ENCODE data around the gene PTPRN2. TPM values are rescaled to one million over a fixed set of nuclear protein-coding genes. Genes with fewer than 3 reads are reported as not detected.

Gene PTPRN2
- polyA plus RNA-seq, 1 of the 3 experiments (the other 2 are of a cell fraction): 4.0 TPM

DNA sequence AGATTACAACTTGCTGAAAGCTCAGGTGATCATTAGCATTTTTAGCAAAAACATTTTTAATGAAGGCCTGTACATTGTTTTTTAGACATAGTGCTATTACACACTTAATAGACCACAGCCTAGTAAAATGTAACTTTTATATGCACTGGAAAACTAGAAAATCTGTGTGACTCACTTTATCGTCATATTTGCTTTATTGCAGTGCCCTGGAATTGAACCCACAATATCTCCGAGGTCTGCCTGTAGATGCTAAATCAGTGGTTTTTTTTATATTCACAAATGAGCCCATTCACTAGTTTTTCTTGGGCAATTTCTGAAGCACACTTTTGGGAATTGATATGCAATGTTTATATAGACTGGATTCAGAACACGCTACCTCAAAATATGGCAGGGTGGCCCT is 105.1 kb downstream of the PTPRN2 start:
- no peak overlapping the region for H3K9ac ChIP-seq
- no peak overlapping the region for H2AFZ ChIP-seq (ENCODE audit: low read depth)
- no peak overlapping the region for H3K4me3 ChIP-seq (ENCODE audit: low read depth in 2 of 2, low read length in 1 of 2)
- no peaks in the 10 kb centered on the region for H3K9me2 ChIP-seq
- H3K9me3 ChIP-seq: no peaks in the 10 kb centered on the region
- 55% methylated on average over 3 of the region's 3 CpGs for WGBS (ENCODE audit: low lambda C conversion rate)
- H3K79me2 ChIP-seq (ENCODE audit: insufficient read depth): no peaks in the 10 kb centered on the region
- TF ChIP-seq, protein P1, sequence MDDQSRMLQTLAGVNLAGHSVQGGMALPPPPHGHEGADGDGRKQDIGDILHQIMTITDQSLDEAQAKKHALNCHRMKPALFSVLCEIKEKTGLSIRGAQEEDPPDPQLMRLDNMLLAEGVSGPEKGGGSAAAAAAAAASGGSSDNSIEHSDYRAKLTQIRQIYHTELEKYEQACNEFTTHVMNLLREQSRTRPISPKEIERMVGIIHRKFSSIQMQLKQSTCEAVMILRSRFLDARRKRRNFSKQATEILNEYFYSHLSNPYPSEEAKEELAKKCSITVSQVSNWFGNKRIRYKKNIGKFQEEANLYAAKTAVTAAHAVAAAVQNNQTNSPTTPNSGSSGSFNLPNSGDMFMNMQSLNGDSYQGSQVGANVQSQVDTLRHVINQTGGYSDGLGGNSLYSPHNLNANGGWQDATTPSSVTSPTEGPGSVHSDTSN (IDR thresholded peaks at IDR 0.05): no peak
- TF ChIP-seq, protein P2, sequence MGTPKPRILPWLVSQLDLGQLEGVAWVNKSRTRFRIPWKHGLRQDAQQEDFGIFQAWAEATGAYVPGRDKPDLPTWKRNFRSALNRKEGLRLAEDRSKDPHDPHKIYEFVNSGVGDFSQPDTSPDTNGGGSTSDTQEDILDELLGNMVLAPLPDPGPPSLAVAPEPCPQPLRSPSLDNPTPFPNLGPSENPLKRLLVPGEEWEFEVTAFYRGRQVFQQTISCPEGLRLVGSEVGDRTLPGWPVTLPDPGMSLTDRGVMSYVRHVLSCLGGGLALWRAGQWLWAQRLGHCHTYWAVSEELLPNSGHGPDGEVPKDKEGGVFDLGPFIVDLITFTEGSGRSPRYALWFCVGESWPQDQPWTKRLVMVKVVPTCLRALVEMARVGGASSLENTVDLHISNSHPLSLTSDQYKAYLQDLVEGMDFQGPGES (IDR thresholded peaks at IDR 0.05; ENCODE audit: low read depth, low read length): no peak
- TF ChIP-seq, protein P3, sequence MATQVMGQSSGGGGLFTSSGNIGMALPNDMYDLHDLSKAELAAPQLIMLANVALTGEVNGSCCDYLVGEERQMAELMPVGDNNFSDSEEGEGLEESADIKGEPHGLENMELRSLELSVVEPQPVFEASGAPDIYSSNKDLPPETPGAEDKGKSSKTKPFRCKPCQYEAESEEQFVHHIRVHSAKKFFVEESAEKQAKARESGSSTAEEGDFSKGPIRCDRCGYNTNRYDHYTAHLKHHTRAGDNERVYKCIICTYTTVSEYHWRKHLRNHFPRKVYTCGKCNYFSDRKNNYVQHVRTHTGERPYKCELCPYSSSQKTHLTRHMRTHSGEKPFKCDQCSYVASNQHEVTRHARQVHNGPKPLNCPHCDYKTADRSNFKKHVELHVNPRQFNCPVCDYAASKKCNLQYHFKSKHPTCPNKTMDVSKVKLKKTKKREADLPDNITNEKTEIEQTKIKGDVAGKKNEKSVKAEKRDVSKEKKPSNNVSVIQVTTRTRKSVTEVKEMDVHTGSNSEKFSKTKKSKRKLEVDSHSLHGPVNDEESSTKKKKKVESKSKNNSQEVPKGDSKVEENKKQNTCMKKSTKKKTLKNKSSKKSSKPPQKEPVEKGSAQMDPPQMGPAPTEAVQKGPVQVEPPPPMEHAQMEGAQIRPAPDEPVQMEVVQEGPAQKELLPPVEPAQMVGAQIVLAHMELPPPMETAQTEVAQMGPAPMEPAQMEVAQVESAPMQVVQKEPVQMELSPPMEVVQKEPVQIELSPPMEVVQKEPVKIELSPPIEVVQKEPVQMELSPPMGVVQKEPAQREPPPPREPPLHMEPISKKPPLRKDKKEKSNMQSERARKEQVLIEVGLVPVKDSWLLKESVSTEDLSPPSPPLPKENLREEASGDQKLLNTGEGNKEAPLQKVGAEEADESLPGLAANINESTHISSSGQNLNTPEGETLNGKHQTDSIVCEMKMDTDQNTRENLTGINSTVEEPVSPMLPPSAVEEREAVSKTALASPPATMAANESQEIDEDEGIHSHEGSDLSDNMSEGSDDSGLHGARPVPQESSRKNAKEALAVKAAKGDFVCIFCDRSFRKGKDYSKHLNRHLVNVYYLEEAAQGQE (IDR thresholded peaks at IDR 0.05; ENCODE audit: low read depth, low read length): no peak
- TF ChIP-seq RXRA (IDR thresholded peaks at IDR 0.05; ENCODE audit: borderline replicate concordance, low read depth): no peak
- no peak for TF ChIP-seq YY1 (IDR thresholded peaks at IDR 0.05; ENCODE audit: low read depth)
- no peak for TF ChIP-seq TCF12 (IDR thresholded peaks at IDR 0.05)
- TF ChIP-seq, protein P4, sequence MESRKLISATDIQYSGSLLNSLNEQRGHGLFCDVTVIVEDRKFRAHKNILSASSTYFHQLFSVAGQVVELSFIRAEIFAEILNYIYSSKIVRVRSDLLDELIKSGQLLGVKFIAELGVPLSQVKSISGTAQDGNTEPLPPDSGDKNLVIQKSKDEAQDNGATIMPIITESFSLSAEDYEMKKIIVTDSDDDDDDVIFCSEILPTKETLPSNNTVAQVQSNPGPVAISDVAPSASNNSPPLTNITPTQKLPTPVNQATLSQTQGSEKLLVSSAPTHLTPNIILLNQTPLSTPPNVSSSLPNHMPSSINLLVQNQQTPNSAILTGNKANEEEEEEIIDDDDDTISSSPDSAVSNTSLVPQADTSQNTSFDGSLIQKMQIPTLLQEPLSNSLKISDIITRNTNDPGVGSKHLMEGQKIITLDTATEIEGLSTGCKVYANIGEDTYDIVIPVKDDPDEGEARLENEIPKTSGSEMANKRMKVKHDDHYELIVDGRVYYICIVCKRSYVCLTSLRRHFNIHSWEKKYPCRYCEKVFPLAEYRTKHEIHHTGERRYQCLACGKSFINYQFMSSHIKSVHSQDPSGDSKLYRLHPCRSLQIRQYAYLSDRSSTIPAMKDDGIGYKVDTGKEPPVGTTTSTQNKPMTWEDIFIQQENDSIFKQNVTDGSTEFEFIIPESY (IDR thresholded peaks at IDR 0.05; ENCODE audit: borderline replicate concordance, low read depth): no peak
- TF ChIP-seq, protein P5, sequence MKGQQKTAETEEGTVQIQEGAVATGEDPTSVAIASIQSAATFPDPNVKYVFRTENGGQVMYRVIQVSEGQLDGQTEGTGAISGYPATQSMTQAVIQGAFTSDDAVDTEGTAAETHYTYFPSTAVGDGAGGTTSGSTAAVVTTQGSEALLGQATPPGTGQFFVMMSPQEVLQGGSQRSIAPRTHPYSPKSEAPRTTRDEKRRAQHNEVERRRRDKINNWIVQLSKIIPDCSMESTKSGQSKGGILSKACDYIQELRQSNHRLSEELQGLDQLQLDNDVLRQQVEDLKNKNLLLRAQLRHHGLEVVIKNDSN (IDR thresholded peaks at IDR 0.05; ENCODE audit: borderline replicate concordance, low read depth): no peak
- no peak for TF ChIP-seq RAD21 (IDR thresholded peaks at IDR 0.05; ENCODE audit: low read length)
- TF ChIP-seq SMC3 (IDR thresholded peaks at IDR 0.05; ENCODE audit: low read depth, low read length): no peak
- TF ChIP-seq TAF1 (IDR thresholded peaks at IDR 0.05; ENCODE audit: borderline replicate concordance, low read depth, low read length): no peak
- H3K27ac ChIP-seq (ENCODE audit: low read depth in 2 of 2, low read length in 1 of 2): no peak overlapping the region
- H3K27me3 ChIP-seq (ENCODE audit: insufficient read depth): no peaks in the 10 kb centered on the region
- H3K36me3 ChIP-seq (replicated peaks in 1 of 2; ENCODE audit: control insufficient read depth in 1 of 2, insufficient read depth in 2 of 2, low read length in 1 of 2): no peaks in the 10 kb centered on the region
- no peak for DNase-seq
- H3K4me1 ChIP-seq (ENCODE audit: control insufficient read depth in 1 of 2, insufficient read depth in 2 of 2, low read depth in 1 of 2, low read length in 1 of 2): no peaks in the 10 kb centered on the region; a peak in 1 of 4 replicates
- H4K20me1 ChIP-seq (ENCODE audit: insufficient read depth): no peaks in the 10 kb centered on the region
- H3F3A ChIP-seq (replicated peaks; ENCODE audit: insufficient read depth): no peaks in the 10 kb centered on the region
- ChIA-PET CTCF (interaction anchor here (1.2 kb wide), 1 partner anchor 13 kb away, joined by 4 read pairs; no protein-coding TSS in a partner anchor), POLR2A (no interaction called here)
- no peak overlapping the region for H3K4me2 ChIP-seq
